ENCODE data around the gene DUSP22.

Gene DUSP22

GRCh38 chr6:355373-356208 lies 63.3 kb downstream of the DUSP22 start:
- no peaks in the 10 kb centered on the region for H3K36me3 ChIP-seq (ENCODE audit: insufficient read depth, low read depth, low read length)
- no peaks in the 10 kb centered on the region; the same call in 1 of the 2 replicates for H3K4me1 ChIP-seq (ENCODE audit: insufficient read depth, low read length)
- H3K27ac ChIP-seq (ENCODE audit: low read length) = no peak overlapping the region
- H3K9ac ChIP-seq (ENCODE audit: low read depth, low read length) = no peak overlapping the region
- H3K9me3 ChIP-seq (ENCODE audit: insufficient read depth, low read depth, low read length) = no peaks in the 10 kb centered on the region; the same call in 1 of the 2 replicates
- no peak overlapping the region for H3K4me3 ChIP-seq (ENCODE audit: low read length)
- no peaks in the 10 kb centered on the region for H3K27me3 ChIP-seq (ENCODE audit: insufficient read depth, low read length)

GRCh38 chr6:356828-357251 lies 64.6 kb downstream of the DUSP22 start:
- H3K27ac ChIP-seq (ENCODE audit: low read length) = no peak overlapping the region
- H3K9me3 ChIP-seq (ENCODE audit: insufficient read depth, low read depth, low read length) = no peaks in the 10 kb centered on the region; the same call in 1 of the 2 replicates
- H3K4me3 ChIP-seq (ENCODE audit: low read length) = no peak overlapping the region
- no peaks in the 10 kb centered on the region; the same call in 1 of the 2 replicates for H3K4me1 ChIP-seq (ENCODE audit: insufficient read depth, low read length)
- H3K27me3 ChIP-seq (ENCODE audit: insufficient read depth, low read length) = no peaks in the 10 kb centered on the region
- H3K9ac ChIP-seq (ENCODE audit: low read depth, low read length) = no peak overlapping the region
- no peaks in the 10 kb centered on the region for H3K36me3 ChIP-seq (ENCODE audit: insufficient read depth, low read depth, low read length)

GRCh38 chr6:357261-357790 lies 65.0 kb downstream of the DUSP22 start:
- Histone ChIP-seq H3K36me3 (ENCODE audit: insufficient read depth, low read depth, low read length) (no peaks in the 10 kb centered on the region), H3K9me3 (ENCODE audit: insufficient read depth, low read depth, low read length) (no peaks in the 10 kb centered on the region; the same call in 1 of the 2 replicates), H3K4me3 (ENCODE audit: low read length) (no peak overlapping the region), H3K9ac (ENCODE audit: low read depth, low read length) (no peak overlapping the region), H3K27me3 (ENCODE audit: insufficient read depth, low read length) (no peaks in the 10 kb centered on the region), H3K4me1 (ENCODE audit: insufficient read depth, low read length) (no peaks in the 10 kb centered on the region), H3K27ac (ENCODE audit: low read length) (no peak overlapping the region)

DNA sequence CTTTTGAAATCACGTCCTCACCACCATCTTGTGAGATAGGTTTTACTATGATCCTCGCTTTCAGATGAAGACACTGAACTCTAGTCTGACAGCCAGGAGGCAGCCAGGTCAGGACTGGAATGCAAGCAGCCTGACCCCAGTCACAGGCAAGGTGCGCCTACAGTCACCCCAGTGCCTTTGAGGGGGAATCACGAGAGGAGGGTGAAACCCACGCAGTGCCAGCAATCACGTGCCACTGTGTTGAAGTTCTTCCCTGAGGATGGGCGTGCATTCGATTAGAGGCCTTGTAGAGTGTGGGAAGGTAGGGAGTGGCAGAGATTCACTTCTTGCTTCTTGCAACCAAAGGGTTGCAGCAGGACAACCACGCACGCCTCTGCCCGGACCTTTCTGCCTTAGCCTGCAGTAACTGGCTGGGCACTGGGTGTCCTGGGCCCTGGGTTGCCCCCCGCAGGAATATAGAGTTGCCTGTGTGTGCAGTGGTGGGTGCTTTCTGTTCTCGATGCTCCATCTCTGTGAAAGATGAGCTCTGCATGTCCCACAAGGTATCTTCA lies 65.6 kb downstream of the DUSP22 start:
- Histone ChIP-seq H3K36me3 (ENCODE audit: insufficient read depth, low read depth, low read length) (no peaks in the 10 kb centered on the region), H3K4me1 (ENCODE audit: insufficient read depth, low read length) (no peaks in the 10 kb centered on the region), H3K27ac (ENCODE audit: low read length) (no peak overlapping the region), H3K4me3 (ENCODE audit: low read length) (no peak overlapping the region), H3K9me3 (ENCODE audit: insufficient read depth, low read depth, low read length) (peaks cover 5% of the 10 kb centered on the region), H3K27me3 (ENCODE audit: insufficient read depth, low read length) (no peaks in the 10 kb centered on the region), H3K9ac (ENCODE audit: low read depth, low read length) (no peak overlapping the region)

GRCh38 chr6:358432-358831 lies 66.1 kb downstream of the DUSP22 start:
- Histone ChIP-seq H3K27ac (ENCODE audit: low read length) (no peak overlapping the region), H3K4me3 (ENCODE audit: low read length) (no peak overlapping the region), H3K36me3 (ENCODE audit: insufficient read depth, low read depth, low read length) (no peaks in the 10 kb centered on the region), H3K27me3 (ENCODE audit: insufficient read depth, low read length) (no peaks in the 10 kb centered on the region), H3K4me1 (ENCODE audit: insufficient read depth, low read length) (no peaks in the 10 kb centered on the region), H3K9me3 (ENCODE audit: insufficient read depth, low read depth, low read length) (peaks cover 10% of the 10 kb centered on the region), H3K9ac (ENCODE audit: low read depth, low read length) (no peak overlapping the region)

DNA sequence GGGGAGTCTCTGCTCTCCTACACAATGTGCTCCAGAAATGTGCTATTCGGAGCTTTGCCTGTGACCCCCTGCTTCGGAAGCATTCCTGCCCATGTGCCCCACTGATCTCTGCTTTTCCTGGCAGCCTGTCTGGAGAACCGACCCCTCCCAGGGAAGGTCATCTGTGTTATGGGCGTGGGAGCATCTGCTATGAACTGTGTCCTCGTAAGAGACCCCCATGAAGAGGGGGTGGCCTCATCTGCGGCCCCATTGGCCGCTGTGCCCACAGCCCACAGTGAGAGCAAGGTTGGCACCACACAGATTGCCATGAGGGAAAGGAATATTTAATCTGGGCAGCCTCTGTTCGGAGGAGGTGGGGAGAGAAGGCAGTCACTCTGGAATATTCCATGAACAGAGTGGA lies 66.6 kb downstream of the DUSP22 start:
- Histone ChIP-seq H3K27ac (ENCODE audit: low read length) (no peak overlapping the region), H3K36me3 (ENCODE audit: insufficient read depth, low read depth, low read length) (no peaks in the 10 kb centered on the region), H3K27me3 (ENCODE audit: insufficient read depth, low read length) (no peaks in the 10 kb centered on the region), H3K9ac (ENCODE audit: low read depth, low read length) (no peak overlapping the region), H3K9me3 (ENCODE audit: insufficient read depth, low read depth, low read length) (peaks cover 14% of the 10 kb centered on the region), H3K4me1 (ENCODE audit: insufficient read depth, low read length) (no peaks in the 10 kb centered on the region), H3K4me3 (ENCODE audit: low read length) (no peak overlapping the region)

DNA sequence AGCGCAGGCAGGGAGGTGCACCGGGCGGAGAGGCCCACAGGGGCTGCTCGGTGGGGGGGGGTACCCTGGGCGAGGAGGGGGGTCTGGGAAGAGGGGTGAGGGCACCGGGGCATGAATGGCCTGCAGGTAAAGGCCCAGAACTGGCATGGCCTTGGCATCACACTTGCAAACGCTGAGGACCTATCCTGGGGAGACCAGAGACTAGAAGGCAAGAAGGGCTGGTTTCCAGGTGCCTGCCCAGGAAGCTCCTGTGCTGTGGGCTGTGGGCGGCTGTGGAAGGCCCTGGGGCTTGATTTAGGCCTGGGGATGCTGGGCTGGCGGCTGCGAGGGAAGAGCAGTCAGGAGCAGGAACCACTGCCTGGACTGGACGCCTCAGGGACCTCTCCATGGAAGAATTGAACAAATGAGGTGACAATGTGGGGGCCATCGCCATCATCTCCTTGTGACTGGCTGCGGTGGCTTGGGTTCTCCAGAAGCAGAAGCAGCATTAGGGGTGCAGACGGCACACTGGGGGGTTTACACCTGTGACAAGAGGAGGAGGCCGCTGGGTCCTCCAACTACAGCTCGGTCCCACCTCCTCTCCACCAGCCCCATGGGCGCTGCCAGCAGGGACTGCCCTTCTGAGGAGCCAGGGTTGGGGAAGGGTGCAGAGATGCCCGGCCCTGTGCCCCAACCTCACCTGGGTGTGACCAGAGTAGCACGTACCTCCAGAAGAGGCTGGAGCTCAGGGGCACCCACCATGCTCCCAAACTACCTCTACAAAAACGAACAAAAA lies 67.2 kb downstream of the DUSP22 start:
- H3K4me3 ChIP-seq (ENCODE audit: low read length) = no peak overlapping the region
- H3K27me3 ChIP-seq (ENCODE audit: insufficient read depth, low read length) = no peaks in the 10 kb centered on the region
- no peaks in the 10 kb centered on the region for H3K4me1 ChIP-seq (ENCODE audit: insufficient read depth, low read length)
- no peak overlapping the region for H3K27ac ChIP-seq (ENCODE audit: low read length)
- H3K36me3 ChIP-seq (ENCODE audit: insufficient read depth, low read depth, low read length) = no peaks in the 10 kb centered on the region
- no peak overlapping the region for H3K9ac ChIP-seq (ENCODE audit: low read depth, low read length)
- H3K9me3 ChIP-seq (ENCODE audit: insufficient read depth, low read depth, low read length) = peaks cover 20% of the 10 kb centered on the region

DNA sequence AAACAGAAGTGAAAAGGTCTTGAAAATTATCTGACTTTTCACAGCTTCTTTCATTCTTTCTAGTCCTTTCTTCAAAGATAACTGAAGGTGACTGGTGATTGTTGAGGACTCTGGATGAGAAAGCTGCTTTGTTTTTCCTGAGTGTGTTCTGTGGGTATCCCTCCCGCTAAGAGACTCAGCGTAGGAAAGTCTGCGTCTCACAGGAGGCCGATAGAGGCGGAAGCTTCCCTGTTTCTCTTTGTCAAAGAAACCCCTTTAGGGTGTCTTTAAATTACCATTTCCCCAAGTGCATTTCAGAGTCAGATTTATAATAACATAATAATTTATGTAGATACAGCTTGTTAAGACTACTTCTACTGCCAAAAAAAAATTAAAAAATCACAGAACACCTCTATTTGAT lies 68.1 kb downstream of the DUSP22 start:
- peaks cover 27% of the 10 kb centered on the region for H3K9me3 ChIP-seq (ENCODE audit: insufficient read depth, low read depth, low read length)
- H3K4me3 ChIP-seq (ENCODE audit: low read length) = no peak overlapping the region
- H3K4me1 ChIP-seq (ENCODE audit: insufficient read depth, low read length) = no peaks in the 10 kb centered on the region
- H3K27me3 ChIP-seq (ENCODE audit: insufficient read depth, low read length) = no peaks in the 10 kb centered on the region
- no peak overlapping the region for H3K9ac ChIP-seq (ENCODE audit: low read depth, low read length)
- H3K27ac ChIP-seq (ENCODE audit: low read length) = no peak overlapping the region
- H3K36me3 ChIP-seq (ENCODE audit: insufficient read depth, low read depth, low read length) = no peaks in the 10 kb centered on the region

DNA sequence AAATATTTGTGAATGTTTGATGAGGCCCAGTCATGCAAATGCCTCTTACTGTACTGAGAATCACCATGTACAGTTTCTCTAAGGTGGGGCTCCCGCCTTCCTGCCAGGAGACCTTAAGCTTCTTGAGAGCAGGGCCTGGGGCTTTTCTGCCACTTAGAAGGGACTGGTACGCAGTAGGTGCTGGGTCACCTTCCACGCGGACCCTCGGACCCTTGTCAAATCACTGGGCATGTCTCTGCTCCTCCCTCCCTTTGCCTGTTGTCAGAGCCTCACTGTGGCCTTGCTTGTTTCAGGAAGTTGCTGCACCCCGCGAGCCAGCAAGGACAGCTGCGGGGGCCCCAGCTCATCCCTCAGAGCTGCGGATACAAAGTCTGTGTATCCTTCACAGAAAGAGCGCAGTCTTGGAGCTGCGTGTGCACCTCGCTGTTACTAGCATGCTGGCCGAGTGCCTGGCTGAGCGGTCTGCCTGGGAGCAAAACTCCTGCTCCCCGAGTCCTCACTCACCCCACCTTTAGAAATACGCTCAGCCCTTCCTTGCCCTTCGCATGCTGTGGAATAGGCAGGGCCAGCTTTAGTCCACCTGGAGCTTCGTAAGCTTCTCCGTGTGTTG lies 68.6 kb downstream of the DUSP22 start:
- H3K36me3 ChIP-seq (ENCODE audit: insufficient read depth, low read depth, low read length) = no peaks in the 10 kb centered on the region
- no peak overlapping the region for H3K27ac ChIP-seq (ENCODE audit: low read length)
- H3K9me3 ChIP-seq (ENCODE audit: insufficient read depth, low read depth, low read length) = peaks cover 27% of the 10 kb centered on the region
- no peaks in the 10 kb centered on the region for H3K27me3 ChIP-seq (ENCODE audit: insufficient read depth, low read length)
- H3K4me1 ChIP-seq (ENCODE audit: insufficient read depth, low read length) = no peaks in the 10 kb centered on the region
- no peak overlapping the region for H3K4me3 ChIP-seq (ENCODE audit: low read length)
- no peak overlapping the region for H3K9ac ChIP-seq (ENCODE audit: low read depth, low read length)

DNA sequence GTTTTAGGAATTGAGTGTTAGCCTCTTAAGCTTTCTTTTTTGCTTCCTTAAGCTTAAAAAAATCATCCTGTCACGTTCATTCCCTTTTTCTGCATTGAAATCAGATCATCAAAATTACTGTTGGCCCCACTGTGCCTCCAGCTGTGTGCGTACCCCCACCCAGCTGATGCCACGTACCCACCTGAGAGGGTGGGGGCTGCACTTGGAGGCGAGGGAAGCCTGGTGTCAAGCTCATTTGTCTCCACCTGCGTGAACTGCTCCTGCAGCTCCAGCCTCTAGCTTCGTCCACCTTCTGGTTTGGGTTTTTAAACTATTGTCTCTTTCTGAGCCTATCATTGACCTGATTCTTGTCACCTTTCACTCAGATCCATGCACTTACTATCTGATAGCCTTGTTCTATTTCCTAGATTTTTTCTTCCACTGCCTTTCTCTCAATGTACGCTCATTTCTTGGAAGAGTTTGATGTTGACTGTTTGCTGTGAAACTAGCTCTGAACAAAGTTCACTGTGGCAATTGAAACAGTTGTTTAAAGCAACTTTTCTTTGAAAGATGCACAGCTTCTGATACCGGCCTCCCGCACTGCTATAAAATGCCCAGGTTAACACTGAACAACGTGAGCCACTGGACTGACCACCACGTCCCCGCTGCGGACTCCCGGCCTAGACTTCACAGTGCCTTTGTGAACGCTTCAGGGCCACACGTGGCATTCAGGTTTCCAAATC lies 69.3 kb downstream of the DUSP22 start:
- H3K4me1 ChIP-seq (ENCODE audit: insufficient read depth, low read length) = no peaks in the 10 kb centered on the region
- no peaks in the 10 kb centered on the region for H3K27me3 ChIP-seq (ENCODE audit: insufficient read depth, low read length)
- no peak overlapping the region for H3K27ac ChIP-seq (ENCODE audit: low read length)
- no peak overlapping the region for H3K9ac ChIP-seq (ENCODE audit: low read depth, low read length)
- no peak overlapping the region for H3K4me3 ChIP-seq (ENCODE audit: low read length)
- peaks cover 27% of the 10 kb centered on the region for H3K9me3 ChIP-seq (ENCODE audit: insufficient read depth, low read depth, low read length)
- H3K36me3 ChIP-seq (ENCODE audit: insufficient read depth, low read depth, low read length) = no peaks in the 10 kb centered on the region
